PFSK-1 (cell line): ENCODE measurements around the gene IL17D.

Experiments
- FOXP2 ChIP-seq: optimal IDR thresholded peaks from 2 replicates; pipeline ENCODE3; 2011; ENCODE audit warnings: borderline replicate concordance, control low read depth, inconsistent platforms; ENCODE audit not compliant: insufficient read depth; ENCODE audit errors: extremely low read length, extremely low read depth
- POLR2AphosphoS5 ChIP-seq: IDR thresholded peaks from 2 replicates; pipeline ENCODE4 v1.6.1; 2012; ENCODE audit warnings: low read depth, mild to moderate bottlenecking, control low read depth, low read length, moderate library complexity
- REST ChIP-seq, 2 experiments: IDR thresholded peaks; 2 replicates each; pipeline versions ENCODE4 v1.6.1 to v1.8.0; 2011 to 2012; ENCODE audit warnings: low read depth in 2 of 2, low read length in 2 of 2, control low read depth in 1 of 2, inconsistent platforms in 1 of 2, mild to moderate bottlenecking in 1 of 2, moderate library complexity in 1 of 2; ENCODE audit not compliant: insufficient read depth in 1 of 2
- SIN3A ChIP-seq: IDR thresholded peaks from 2 replicates; pipeline ENCODE4 v1.6.1; 2012; ENCODE audit warnings: mild to moderate bottlenecking, low read length, moderate library complexity, borderline replicate concordance; ENCODE audit not compliant: insufficient read depth
- TAF1 ChIP-seq: IDR thresholded peaks from 2 replicates; pipeline ENCODE4 v1.6.1; 2012; ENCODE audit warnings: low read length, control low read depth, borderline replicate concordance; ENCODE audit not compliant: insufficient read depth

Gene IL17D

GRCh38 chr13:20754009-20754408 is 50.5 kb downstream of the IL17D start:
- TF ChIP-seq POLR2AphosphoS5: no peak

- TF ChIP-seq TAF1 (no peak), SIN3A (no peak), POLR2AphosphoS5 (no peak), REST (IDR thresholded peaks at IDR 0.05; ENCODE audit: insufficient read depth in 1 of 2, low read depth in 2 of 2, low read length in 2 of 2) (no peak), FOXP2 (no peak)
Measured at GRCh38 chr13:20760872-20761271, 57.4 kb downstream of the IL17D start.

- no peak for TF ChIP-seq SIN3A
- no peak for TF ChIP-seq REST (IDR thresholded peaks at IDR 0.05; ENCODE audit: insufficient read depth in 1 of 2, low read depth in 2 of 2, low read length in 2 of 2)
- no peak for TF ChIP-seq TAF1
- TF ChIP-seq POLR2AphosphoS5: no peak
- TF ChIP-seq FOXP2: no peak
Measured at GRCh38 chr13:20767309-20767943, 63.9 kb downstream of the IL17D start.

- TF ChIP-seq FOXP2 (no peak), SIN3A (no peak), TAF1 (no peak)
Measured at GRCh38 chr13:20769091-20769490, 65.6 kb downstream of the IL17D start.

GRCh38 chr13:20769834-20770233 is 66.3 kb downstream of the IL17D start:
- TF ChIP-seq REST (IDR thresholded peaks at IDR 0.05; ENCODE audit: insufficient read depth in 1 of 2, low read depth in 2 of 2, low read length in 2 of 2): no peak
- TF ChIP-seq SIN3A: no peak
- TF ChIP-seq FOXP2: no peak
- no peak for TF ChIP-seq POLR2AphosphoS5
- TF ChIP-seq TAF1: no peak
